Type B pancreatic cell (in vitro differentiated cells): ENCODE measurements around the gene TAL2. TPM values are rescaled to one million over a fixed set of nuclear protein-coding genes. Genes with fewer than 3 reads are reported as not detected.

Source experiments
- DNase-seq: peaks from one replicate; pipeline ENCODE4 v3.0.0; 2021; ENCODE audit warnings: mixed read lengths; ENCODE audit not compliant: unreplicated experiment; ENCODE audit errors: extremely low spot score
- H3K27ac Mint-ChIP-seq: 2 replicates; pipeline ENCODE4 v1.8.0; 2021; ENCODE audit warnings: mild to moderate bottlenecking, mixed read lengths
- H3K27me3 Mint-ChIP-seq: 2 replicates; pipeline ENCODE4 v1.8.0; 2021; ENCODE audit warnings: mixed read lengths
- H3K36me3 Mint-ChIP-seq: 2 replicates; pipeline ENCODE4 v1.8.0; 2021; ENCODE audit warnings: mixed read lengths
- H3K4me1 Mint-ChIP-seq: one replicate; pipeline ENCODE4 v1.8.0; 2021; ENCODE audit warnings: mixed read lengths; ENCODE audit not compliant: unreplicated experiment
- H3K4me3 Mint-ChIP-seq: 2 replicates; pipeline ENCODE4 v1.8.0; 2021; ENCODE audit warnings: mild to moderate bottlenecking, mixed read lengths
- H3K9me3 Mint-ChIP-seq: 2 replicates; pipeline ENCODE4 v1.8.0; 2021; ENCODE audit warnings: mixed read lengths
- CTCF ChIP-seq: fragments of 200-600 bp; sonication (generic); conservative IDR thresholded peaks from 2 replicates; pipeline ENCODE4 v1.5.0; 2021; ENCODE audit warnings: antibody characterized with exemption, mild to moderate bottlenecking
- total RNA-seq: library from RNA; stranded (reverse); gene quantifications from 2 replicates; pipeline ENCODE4 v1.2.1, GENCODE V29; 2021; ENCODE audit warnings: low replicate concordance

TAL2 gene
- total RNA-seq, 1 donor from 2014 or later: 0.65 TPM

- H3K4me1 Mint-ChIP-seq: peaks cover 18% of the 10 kb centered on the region
- peak within 1 kb of the TSS; percentile 69 for H3K27ac Mint-ChIP-seq
- peaks cover 37% of the 10 kb centered on the region for H3K27me3 Mint-ChIP-seq
- no peaks in the 10 kb centered on the region for H3K36me3 Mint-ChIP-seq
- TF ChIP-seq CTCF: no peak
- H3K4me3 Mint-ChIP-seq: peak within 1 kb of the TSS; percentile 95
- peak; percentile 90 for DNase-seq
- no peaks in the 10 kb centered on the region for H3K9me3 Mint-ChIP-seq
These were observed 32.1 kb downstream of the TAL2 start, which contains the start of gene TMEM38B for GRCh38 chr9:105694190-105694847. TMEM38B (plus strand) TSS chr9:105694541; CDS start chr9:105694661, 120 bp downstream.

GRCh38 chr9:105694848-105695581, 32.8 kb downstream of the TAL2 start:
- Mint-ChIP-seq H3K9me3 (no peaks in the 10 kb centered on the region), H3K4me1 (peaks cover 18% of the 10 kb centered on the region), H3K27me3 (peaks cover 32% of the 10 kb centered on the region), H3K4me3 (peak overlapping the region; percentile 93), H3K36me3 (no peaks in the 10 kb centered on the region), H3K27ac (peak overlapping the region; percentile 69)
- no peak for TF ChIP-seq CTCF
- DNase-seq: peak; percentile 75

- H3K27me3 Mint-ChIP-seq: peaks cover 27% of the 10 kb centered on the region
- H3K9me3 Mint-ChIP-seq: no peaks in the 10 kb centered on the region
- peaks cover 18% of the 10 kb centered on the region for H3K4me1 Mint-ChIP-seq
- no peak overlapping the region for H3K27ac Mint-ChIP-seq
- H3K4me3 Mint-ChIP-seq: peak overlapping the region; percentile 25
- no peaks in the 10 kb centered on the region for H3K36me3 Mint-ChIP-seq
- DNase-seq: no peak
- TF ChIP-seq CTCF: no peak
These were observed 34.0 kb downstream of the TAL2 start for GRCh38 chr9:105696219-105696793.

GRCh38 chr9:105697871-105698270, 35.6 kb downstream of the TAL2 start:
- Mint-ChIP-seq H3K9me3 (no peaks in the 10 kb centered on the region), H3K36me3 (no peaks in the 10 kb centered on the region), H3K4me3 (no peak overlapping the region), H3K27me3 (peaks cover 15% of the 10 kb centered on the region), H3K27ac (no peak overlapping the region), H3K4me1 (peaks cover 18% of the 10 kb centered on the region)
- no peak for DNase-seq
- no peak for TF ChIP-seq CTCF

GRCh38 chr9:105698348-105698870, 36.2 kb downstream of the TAL2 start:
- DNase-seq: no peak
- H3K9me3 Mint-ChIP-seq: no peaks in the 10 kb centered on the region
- no peaks in the 10 kb centered on the region for H3K36me3 Mint-ChIP-seq
- no peak for TF ChIP-seq CTCF
- peaks cover 16% of the 10 kb centered on the region for H3K4me1 Mint-ChIP-seq
- H3K27me3 Mint-ChIP-seq: peaks cover 11% of the 10 kb centered on the region
- H3K27ac Mint-ChIP-seq: no peak overlapping the region
- H3K4me3 Mint-ChIP-seq: no peak overlapping the region
